CD8-positive, alpha-beta memory T cell (primary cell): ENCODE measurements around the gene GMDS. TPM values are rescaled to one million over a fixed set of nuclear protein-coding genes. Genes with fewer than 3 reads are reported as not detected.

Source experiments
- CTCF ChIA-PET: fragments of 350-600 bp; sonication (Branson Sonifier 250); formaldehyde crosslinking; loops from one replicate; lab custom pipeline; 2021; ENCODE audit warnings: antibody characterized with exemption; lab: Charles Lee
- POLR2A ChIA-PET: fragments of 350-600 bp; sonication (Branson Sonifier 250); formaldehyde crosslinking; loops from one replicate; lab custom pipeline; 2021; ENCODE audit warnings: antibody characterized with exemption; lab: Charles Lee
- DNase-seq, 5 donors: peaks; one replicate each; pipeline versions ENCODE4 v3.0.0 to v3.0.0-alpha.2; 2020 to 2022; ENCODE audit warnings: mixed read lengths in 1 of 5
- H3K27ac ChIP-seq: one replicate; pipeline ENCODE4 v1.7.0; 2013; ENCODE audit warnings: low read depth, mild to moderate bottlenecking, low read length, moderate library complexity
- H3K27me3 ChIP-seq: 2 replicates; pipeline ENCODE4 v1.7.0; 2013; ENCODE audit warnings: low read length, mild to moderate bottlenecking; ENCODE audit not compliant: insufficient read depth, poor library complexity, severe bottlenecking
- H3K36me3 ChIP-seq: 2 replicates; pipeline ENCODE4 v1.7.0; 2013; ENCODE audit warnings: mild to moderate bottlenecking, low read length, moderate library complexity; ENCODE audit not compliant: insufficient read depth
- H3K4me1 ChIP-seq: 2 replicates; pipeline ENCODE4 v1.7.0; 2013; ENCODE audit warnings: mild to moderate bottlenecking, low read length, moderate library complexity; ENCODE audit not compliant: insufficient read depth
- H3K4me3 ChIP-seq: 2 replicates; pipeline ENCODE4 v1.7.0; 2013; ENCODE audit warnings: mild to moderate bottlenecking, low read length
- H3K9me3 ChIP-seq: 2 replicates; pipeline ENCODE4 v1.7.0; 2013; ENCODE audit warnings: mild to moderate bottlenecking, low read length
- H3K27ac Mint-ChIP-seq, 8 donors: one replicate each; pipeline ENCODE4 v1.8.0; 2020 to 2021; ENCODE audit warnings: mixed read lengths in 8 of 8, mild to moderate bottlenecking in 6 of 8, inconsistent platforms in 3 of 8, moderate library complexity in 3 of 8
- H3K27me3 Mint-ChIP-seq, 2 donors: one replicate each; pipeline ENCODE4 v1.8.0; 2020 to 2021; ENCODE audit warnings: mixed read lengths in 2 of 2, mild to moderate bottlenecking in 1 of 2, moderate library complexity in 1 of 2
- H3K36me3 Mint-ChIP-seq, 3 donors: one replicate each; pipeline ENCODE4 v1.8.0; 2020 to 2021; ENCODE audit warnings: mixed read lengths in 3 of 3, inconsistent platforms in 1 of 3, mild to moderate bottlenecking in 1 of 3
- H3K4me1 Mint-ChIP-seq, 3 donors: one replicate each; pipeline ENCODE4 v1.8.0; 2020 to 2021; ENCODE audit warnings: mixed read lengths in 3 of 3, inconsistent platforms in 1 of 3, mild to moderate bottlenecking in 1 of 3
- H3K4me3 Mint-ChIP-seq, 7 donors: one replicate each; pipeline ENCODE4 v1.8.0; 2020 to 2021; ENCODE audit warnings: mixed read lengths in 7 of 7, mild to moderate bottlenecking in 6 of 7, moderate library complexity in 4 of 7, inconsistent platforms in 2 of 7
- H3K9me3 Mint-ChIP-seq, 5 donors: one replicate each; pipeline ENCODE4 v1.8.0; 2020 to 2022; ENCODE audit warnings: mixed read lengths in 5 of 5, mild to moderate bottlenecking in 3 of 5, moderate library complexity in 2 of 5, inconsistent platforms in 1 of 5
- polyA plus RNA-seq: library from polyadenylated mRNA; unstranded; fragments of 300-500 nt; fragmentation: Illumina TruSeq; gene quantifications from one replicate; pipeline ENCODE4 v1.2.3, GENCODE V29; 2021
- total RNA-seq, 2 experiments: library from RNA; stranded (reverse); gene quantifications; one replicate each; pipeline ENCODE4 v1.2.3, GENCODE V29; 2021

The GMDS gene
- total and polyA plus RNA-seq, 3 experiments from 2014 or later, result 16.4 to 33.4 (median 28.6) TPM

DNA sequence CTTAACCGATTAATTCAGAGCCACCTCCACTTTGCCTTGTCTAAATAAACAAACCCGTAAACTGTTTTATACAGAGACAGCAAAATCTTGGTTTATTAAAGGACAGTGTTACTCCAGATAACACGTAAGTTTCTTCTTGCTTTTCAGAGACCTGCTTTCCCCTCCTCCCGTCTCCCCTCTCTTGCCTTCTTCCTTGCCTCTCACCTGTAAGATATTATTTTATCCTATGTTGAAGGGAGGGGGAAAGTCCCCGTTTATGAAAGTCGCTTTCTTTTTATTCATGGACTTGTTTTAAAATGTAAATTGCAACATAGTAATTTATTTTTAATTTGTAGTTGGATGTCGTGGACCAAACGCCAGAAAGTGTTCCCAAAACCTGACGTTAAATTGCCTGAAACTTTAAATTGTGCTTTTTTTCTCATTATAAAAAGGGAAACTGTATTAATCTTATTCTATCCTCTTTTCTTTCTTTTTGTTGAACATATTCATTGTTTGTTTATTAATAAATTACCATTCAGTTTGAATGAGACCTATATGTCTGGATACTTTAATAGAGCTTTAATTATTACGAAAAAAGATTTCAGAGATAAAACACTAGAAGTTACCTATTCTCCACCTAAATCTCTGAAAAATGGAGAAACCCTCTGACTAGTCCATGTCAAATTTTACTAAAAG, 633.0 kb downstream of the GMDS start:
- H3K36me3 ChIP-seq, result no peaks in the 10 kb centered on the region
- Mint-ChIP-seq H3K4me3 (peak overlapping the region; percentile 81 to 89 (median 85)), H3K27ac (peak overlapping the region in 3 of 8 donors; percentile 28 to 55 (median 43)), H3K36me3 (no peaks in the 10 kb centered on the region), H3K4me1 (peaks cover 26 to 43% (median 37%) of the 10 kb centered on the region in 3 donors), H3K27me3 (peaks cover 58 to 65% of the 10 kb centered on the region in 2 donors), H3K9me3 (peaks cover 0 to 3% (median 0%) of the 10 kb centered on the region in 5 donors)
- ChIA-PET CTCF (interaction anchor here (0.9 to 3.0 kb wide), 2 partner anchors 16 to 1022 kb away, joined by 3 to 17 read pairs; no protein-coding TSS in a partner anchor), POLR2A (no interaction called here)
- H3K4me1 ChIP-seq, result peaks cover 13% of the 10 kb centered on the region
- DNase-seq, result no peak
- no peak overlapping the region for H3K27ac ChIP-seq
- H3K4me3 ChIP-seq, result peak overlapping the region; percentile 60
- H3K9me3 ChIP-seq, result no peaks in the 10 kb centered on the region
- peaks cover 41% of the 10 kb centered on the region for H3K27me3 ChIP-seq

GRCh38 chr6:1611572-1612298, 633.7 kb downstream of the GMDS start:
- ChIA-PET POLR2A (no interaction called here), CTCF (interaction anchor here (0.9 to 3.0 kb wide), 2 partner anchors 15 to 1023 kb away, joined by 3 to 17 read pairs; no protein-coding TSS in a partner anchor)
- Histone ChIP-seq H3K4me3 (peak overlapping the region; percentile 60), H3K36me3 (no peaks in the 10 kb centered on the region), H3K27ac (no peak overlapping the region), H3K4me1 (peaks cover 19% of the 10 kb centered on the region), H3K9me3 (no peaks in the 10 kb centered on the region), H3K27me3 (peaks cover 48% of the 10 kb centered on the region)
- no peaks in the 10 kb centered on the region for H3K36me3 Mint-ChIP-seq
- H3K4me1 Mint-ChIP-seq, result peaks cover 33 to 50% (median 44%) of the 10 kb centered on the region in 3 donors
- peak overlapping the region; percentile 81 to 89 (median 85) for H3K4me3 Mint-ChIP-seq
- no peak for DNase-seq
- peaks cover 0 to 3% (median 0%) of the 10 kb centered on the region in 5 donors for H3K9me3 Mint-ChIP-seq
- peak overlapping the region in 5 of 8 donors; percentile 5 to 55 (median 35) for H3K27ac Mint-ChIP-seq
- peaks cover 58 to 65% of the 10 kb centered on the region in 2 donors for H3K27me3 Mint-ChIP-seq

DNA sequence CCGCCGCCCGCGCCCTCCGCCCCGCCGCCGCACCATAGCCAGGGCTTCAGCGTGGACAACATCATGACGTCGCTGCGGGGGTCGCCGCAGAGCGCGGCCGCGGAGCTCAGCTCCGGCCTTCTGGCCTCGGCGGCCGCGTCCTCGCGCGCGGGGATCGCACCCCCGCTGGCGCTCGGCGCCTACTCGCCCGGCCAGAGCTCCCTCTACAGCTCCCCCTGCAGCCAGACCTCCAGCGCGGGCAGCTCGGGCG, 634.2 kb downstream of the GMDS start:
- POLR2A ChIA-PET, result no interaction called here
- Mint-ChIP-seq H3K36me3 (no peaks in the 10 kb centered on the region), H3K4me3 (no peak overlapping the region), H3K4me1 (peaks cover 36 to 55% (median 44%) of the 10 kb centered on the region in 3 donors), H3K27ac (no peak overlapping the region), H3K27me3 (peaks cover 58 to 65% of the 10 kb centered on the region in 2 donors), H3K9me3 (peaks cover 0 to 3% (median 0%) of the 10 kb centered on the region in 5 donors)
- no peaks in the 10 kb centered on the region for H3K36me3 ChIP-seq
- no peak for DNase-seq
- H3K27ac ChIP-seq, result no peak overlapping the region
- peaks cover 24% of the 10 kb centered on the region for H3K4me1 ChIP-seq
- H3K4me3 ChIP-seq, result no peak overlapping the region
- no peaks in the 10 kb centered on the region for H3K9me3 ChIP-seq
- peaks cover 50% of the 10 kb centered on the region for H3K27me3 ChIP-seq
- CTCF ChIA-PET, result interaction anchor here (3.0 kb wide), 1 partner anchor 1023 kb away, joined by 17 read pairs; no protein-coding TSS in a partner anchor

DNA sequence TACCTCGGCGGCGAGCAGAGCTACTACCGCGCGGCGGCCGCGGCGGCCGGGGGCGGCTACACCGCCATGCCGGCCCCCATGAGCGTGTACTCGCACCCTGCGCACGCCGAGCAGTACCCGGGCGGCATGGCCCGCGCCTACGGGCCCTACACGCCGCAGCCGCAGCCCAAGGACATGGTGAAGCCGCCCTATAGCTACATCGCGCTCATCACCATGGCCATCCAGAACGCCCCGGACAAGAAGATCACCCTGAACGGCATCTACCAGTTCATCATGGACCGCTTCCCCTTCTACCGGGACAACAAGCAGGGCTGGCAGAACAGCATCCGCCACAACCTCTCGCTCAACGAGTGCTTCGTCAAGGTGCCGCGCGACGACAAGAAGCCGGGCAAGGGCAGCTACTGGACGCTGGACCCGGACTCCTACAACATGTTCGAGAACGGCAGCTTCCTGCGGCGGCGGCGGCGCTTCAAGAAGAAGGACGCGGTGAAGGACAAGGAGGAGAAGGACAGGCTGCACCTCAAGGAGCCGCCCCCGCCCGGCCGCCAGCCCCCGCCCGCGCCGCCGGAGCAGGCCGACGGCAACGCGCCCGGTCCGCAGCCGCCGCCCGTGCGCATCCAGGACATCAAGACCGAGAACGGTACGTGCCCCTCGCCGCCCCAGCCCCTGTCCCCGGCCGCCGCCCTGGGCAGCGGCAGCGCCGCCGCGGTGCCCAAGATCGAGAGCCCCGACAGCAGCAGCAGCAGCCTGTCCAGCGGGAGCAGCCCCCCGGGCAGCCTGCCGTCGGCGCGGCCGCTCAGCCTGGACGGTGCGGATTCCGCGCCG, 634.7 kb downstream of the GMDS start:
- peaks cover 40 to 60% (median 49%) of the 10 kb centered on the region in 3 donors for H3K4me1 Mint-ChIP-seq
- CTCF ChIA-PET, result interaction anchor here (0.7 to 3.0 kb wide), 2 partner anchors 13 to 1024 kb away, joined by 3 to 17 read pairs; no protein-coding TSS in a partner anchor
- Histone ChIP-seq H3K4me1 (peaks cover 30% of the 10 kb centered on the region), H3K36me3 (no peaks in the 10 kb centered on the region), H3K27ac (no peak overlapping the region), H3K27me3 (peaks cover 51% of the 10 kb centered on the region), H3K9me3 (no peaks in the 10 kb centered on the region), H3K4me3 (no peak overlapping the region)
- peaks cover 0 to 3% (median 0%) of the 10 kb centered on the region in 5 donors for H3K9me3 Mint-ChIP-seq
- H3K27me3 Mint-ChIP-seq, result peaks cover 58 to 65% of the 10 kb centered on the region in 2 donors
- peak overlapping the region; percentile 77 to 89 (median 82) for H3K4me3 Mint-ChIP-seq
- peak overlapping the region in 2 of 8 donors; percentile 40 to 74 for H3K27ac Mint-ChIP-seq
- DNase-seq, result no peak
- H3K36me3 Mint-ChIP-seq, result no peaks in the 10 kb centered on the region
- POLR2A ChIA-PET, result no interaction called here

DNA sequence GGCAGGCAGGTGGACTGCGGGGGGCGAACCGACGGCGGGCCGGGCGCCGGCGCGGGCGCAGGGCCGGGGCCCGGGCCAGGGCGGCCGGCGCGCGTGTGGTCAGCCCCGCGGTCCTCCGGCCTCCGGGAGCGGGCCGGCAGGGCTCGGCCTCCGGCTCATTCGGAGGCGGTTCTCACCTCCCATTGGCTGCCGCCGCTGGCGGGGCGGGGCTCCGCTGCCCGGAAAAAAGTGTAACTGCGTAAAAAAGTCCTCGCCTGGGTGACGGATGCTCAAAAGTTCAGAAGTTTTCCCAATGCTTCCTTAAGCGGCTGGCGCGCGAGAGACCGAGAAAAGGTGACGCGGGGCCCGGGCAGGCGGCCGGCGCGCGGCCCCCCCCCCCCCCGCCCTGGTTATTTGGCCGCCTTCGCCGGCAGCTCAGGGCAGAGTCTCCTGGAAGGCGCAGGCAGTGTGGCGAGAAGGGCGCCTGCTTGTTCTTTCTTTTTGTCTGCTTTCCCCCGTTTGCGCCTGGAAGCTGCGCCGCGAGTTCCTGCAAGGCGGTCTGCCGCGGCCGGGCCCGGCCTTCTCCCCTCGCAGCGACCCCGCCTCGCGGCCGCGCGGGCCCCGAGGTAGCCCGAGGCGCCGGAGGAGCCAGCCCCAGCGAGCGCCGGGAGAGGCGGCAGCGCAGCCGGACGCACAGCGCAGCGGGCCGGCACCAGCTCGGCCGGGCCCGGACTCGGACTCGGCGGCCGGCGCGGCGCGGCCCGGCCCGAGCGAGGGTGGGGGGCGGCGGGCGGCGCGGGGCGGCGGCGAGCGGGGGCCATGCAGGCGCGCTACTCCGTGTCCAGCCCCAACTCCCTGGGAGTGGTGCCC, 635.5 kb downstream of the GMDS start, which contains the start of gene FOXC1:
TSS of gene FOXC1 (plus strand) at position 268 of the 849 bp plus-strand sequence. CDS start at position 799, 531 bp downstream.
- Mint-ChIP-seq H3K9me3 (peaks cover 0 to 3% (median 0%) of the 10 kb centered on the region in 5 donors), H3K27ac (peak within 1 kb of the TSS in 2 of 8 donors; percentile 40 to 74)

GRCh38 chr6:1609041-1609647, 636.3 kb downstream of the GMDS start:
- Mint-ChIP-seq H3K27ac (no peak overlapping the region), H3K36me3 (no peaks in the 10 kb centered on the region), H3K9me3 (peaks cover 0 to 3% (median 0%) of the 10 kb centered on the region in 5 donors), H3K27me3 (peaks cover 58 to 66% of the 10 kb centered on the region in 2 donors), H3K4me3 (peak overlapping the region; percentile 62 to 85 (median 64)), H3K4me1 (peaks cover 44 to 65% (median 55%) of the 10 kb centered on the region in 3 donors)
- no peaks in the 10 kb centered on the region for H3K36me3 ChIP-seq
- H3K4me1 ChIP-seq, result peaks cover 42% of the 10 kb centered on the region
- no peak for DNase-seq
- H3K9me3 ChIP-seq, result no peaks in the 10 kb centered on the region
- ChIA-PET POLR2A (no interaction called here), CTCF (interaction anchor here (3.0 kb wide), 1 partner anchor 1026 kb away, joined by 17 read pairs; no protein-coding TSS in a partner anchor)
- no peak overlapping the region for H3K4me3 ChIP-seq
- H3K27ac ChIP-seq, result no peak overlapping the region
- H3K27me3 ChIP-seq, result peaks cover 65% of the 10 kb centered on the region

More for the DNA sequence above, 635.5 kb downstream of the GMDS start, which contains the start of gene FOXC1:
- H3K4me1 Mint-ChIP-seq, result peaks cover 44 to 65% (median 55%) of the 10 kb centered on the region in 3 donors
- peaks cover 38% of the 10 kb centered on the region for H3K4me1 ChIP-seq
- H3K36me3 Mint-ChIP-seq, result no peaks in the 10 kb centered on the region
- H3K9me3 ChIP-seq, result no peaks in the 10 kb centered on the region
- H3K27me3 ChIP-seq, result peaks cover 58% of the 10 kb centered on the region
- H3K27ac ChIP-seq, result no peak within 1 kb of the TSS
- no peaks in the 10 kb centered on the region for H3K36me3 ChIP-seq
- DNase-seq, result no peak
- H3K4me3 ChIP-seq, result no peak within 1 kb of the TSS
- H3K4me3 Mint-ChIP-seq, result peak within 1 kb of the TSS; percentile 77 to 89 (median 82)
- H3K27me3 Mint-ChIP-seq, result peaks cover 58 to 66% of the 10 kb centered on the region in 2 donors
- CTCF ChIA-PET, result interaction anchor here (0.7 to 3.0 kb wide), 2 partner anchors 12 to 1025 kb away, joined by 3 to 17 read pairs; no protein-coding TSS in a partner anchor
- POLR2A ChIA-PET, result no interaction called here
